GM23338 (cell line): ENCODE results near the gene AHNAK2.

Experiments used
- CTCF ChIP-seq, 2 experiments: fragments of 200-600 bp in 1 of 2; sonication (generic) in 1 of 2; conservative IDR thresholded peaks; 2 replicates each; pipeline versions ENCODE4 v1.5.1 to v1.6.1; 2016 to 2017; ENCODE audit warnings: antibody characterized with exemption in 2 of 2, low read depth in 2 of 2, mild to moderate bottlenecking in 2 of 2, moderate library complexity in 1 of 2
- EZH2 ChIP-seq: fragments of 200-600 bp; sonication (generic); IDR thresholded peaks from one replicate; pipeline ENCODE4 v1.8.0; 2017; ENCODE audit warnings: antibody characterized with exemption, mild to moderate bottlenecking, low read depth; ENCODE audit not compliant: unreplicated experiment
- EZH2phosphoT487 ChIP-seq: fragments of 200-600 bp; sonication (generic); IDR thresholded peaks from one replicate; pipeline ENCODE4 v1.8.1; 2018; ENCODE audit warnings: antibody characterized with exemption; ENCODE audit not compliant: unreplicated experiment
- POLR2AphosphoS5 ChIP-seq: IDR thresholded peaks from 2 replicates; pipeline ENCODE4 v1.6.1; 2016; ENCODE audit warnings: antibody characterized with exemption, low read depth
- REST ChIP-seq: IDR thresholded peaks from one replicate; pipeline ENCODE4 v1.6.1; 2018; ENCODE audit warnings: antibody characterized with exemption; ENCODE audit not compliant: unreplicated experiment

- TF ChIP-seq CTCF (conservative IDR thresholded peaks at IDR 0.05; ENCODE audit: low read depth in 2 of 2) (no peak), REST (no peak), POLR2AphosphoS5 (no peak), EZH2 (no peak), EZH2phosphoT487 (no peak)
These were observed 39.2 kb downstream of the AHNAK2 start for GRCh38 chr14:104938960-104939359.
